ENCODE data around the gene NAMPT.
A peak's percentile ranks its signal among the peaks of the same experiment; 100 is the strongest.
"Not testable (repeated sequence)": the region's sequence is repeated elsewhere in the genome, so short reads cannot be mapped to it uniquely, and the experiment has no call there.

NAMPT gene

DNA sequence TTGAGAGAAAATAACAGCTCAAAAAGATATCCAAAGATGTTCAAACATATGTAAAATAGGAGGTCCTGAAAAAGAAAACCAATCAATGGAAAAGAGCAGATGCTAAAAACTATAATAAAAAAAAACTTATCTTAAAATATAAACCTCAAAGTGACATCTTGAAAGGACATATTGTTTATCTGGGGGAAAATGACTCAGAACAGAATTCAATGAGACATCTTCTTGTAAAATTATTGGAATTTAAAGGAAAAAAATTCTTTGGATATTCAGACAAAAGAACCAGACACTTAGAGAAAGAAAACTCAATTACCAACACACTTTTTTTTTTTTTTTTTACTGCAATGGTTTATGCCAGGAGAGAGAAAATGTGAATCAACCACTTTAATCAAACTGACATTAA is 58.9 kb downstream of the NAMPT start:
- no peak for DNase-seq (ENCODE audit: low spot score)

- no peak for DNase-seq (ENCODE audit: low spot score)
Measured at GRCh38 chr7:106224797-106225196, 60.0 kb downstream of the NAMPT start.

GRCh38 chr7:106223156-106223555 is 61.6 kb downstream of the NAMPT start:
- DNase-seq (ENCODE audit: low spot score): no peak

GRCh38 chr7:106222545-106222944 is 62.2 kb downstream of the NAMPT start:
- DNase-seq (ENCODE audit: low spot score): no peak

DNA sequence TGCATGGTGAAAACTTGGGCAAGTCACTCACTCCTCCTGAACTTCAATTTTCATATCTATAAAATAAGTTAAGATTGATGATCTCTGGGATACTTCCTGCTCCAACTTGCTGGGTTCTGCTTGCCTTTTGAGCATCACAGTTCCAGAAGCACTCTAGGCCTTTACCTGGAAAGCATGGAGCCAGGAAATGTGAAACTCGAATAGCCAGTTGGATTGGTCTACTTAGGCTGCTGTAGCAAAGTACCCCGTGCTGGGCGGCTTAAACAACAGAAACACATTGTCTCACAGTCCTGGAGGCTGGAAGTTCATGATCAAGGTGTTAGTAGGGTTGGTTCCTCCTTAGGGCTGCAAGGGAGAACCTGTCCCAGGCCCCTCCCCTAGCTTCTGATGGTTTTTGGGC is 64.5 kb downstream of the NAMPT start:
- DNase-seq (ENCODE audit: low spot score): no peak

DNA sequence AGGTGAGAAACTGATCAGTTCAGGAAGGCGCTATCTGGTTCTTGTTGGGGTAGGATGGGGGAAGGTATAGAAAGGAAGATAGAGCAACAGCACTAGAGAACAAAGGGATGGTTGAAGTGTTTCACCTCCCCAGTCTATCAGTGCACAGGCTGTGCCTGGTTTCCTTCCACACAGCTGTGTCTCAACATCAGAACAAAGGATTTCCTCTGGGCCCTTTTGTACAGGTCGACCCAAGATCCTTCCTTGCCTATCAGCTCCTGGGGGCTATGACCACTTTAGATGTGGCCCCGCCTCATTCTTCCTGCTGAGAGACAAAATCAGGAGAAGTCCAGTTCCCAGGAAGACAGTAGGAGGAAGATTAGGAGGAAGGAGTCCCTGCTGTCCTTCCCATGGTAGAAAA is 65.6 kb downstream of the NAMPT start:
- DNase-seq (ENCODE audit: low spot score): no peak

DNA sequence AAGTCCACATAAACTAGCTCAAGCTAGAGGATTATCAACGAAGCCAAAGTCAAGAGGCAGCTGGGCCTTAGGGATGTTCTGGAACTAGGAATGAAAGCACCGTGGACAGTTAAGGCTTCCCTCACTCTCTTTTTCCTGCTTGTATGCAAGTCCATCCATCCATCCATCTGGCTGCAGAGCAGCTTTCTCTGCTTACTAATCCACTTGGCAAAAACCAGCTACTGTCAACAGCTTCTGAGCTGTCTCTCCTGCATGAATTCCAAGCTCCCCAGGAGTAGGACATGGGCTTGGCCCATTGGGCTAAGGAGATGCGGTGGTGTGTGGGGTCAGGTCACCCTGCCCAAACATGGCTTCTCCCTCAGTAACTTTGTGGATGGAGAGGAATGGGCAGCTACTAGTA is 66.2 kb downstream of the NAMPT start:
- DNase-seq (ENCODE audit: low spot score): no peak

DNA sequence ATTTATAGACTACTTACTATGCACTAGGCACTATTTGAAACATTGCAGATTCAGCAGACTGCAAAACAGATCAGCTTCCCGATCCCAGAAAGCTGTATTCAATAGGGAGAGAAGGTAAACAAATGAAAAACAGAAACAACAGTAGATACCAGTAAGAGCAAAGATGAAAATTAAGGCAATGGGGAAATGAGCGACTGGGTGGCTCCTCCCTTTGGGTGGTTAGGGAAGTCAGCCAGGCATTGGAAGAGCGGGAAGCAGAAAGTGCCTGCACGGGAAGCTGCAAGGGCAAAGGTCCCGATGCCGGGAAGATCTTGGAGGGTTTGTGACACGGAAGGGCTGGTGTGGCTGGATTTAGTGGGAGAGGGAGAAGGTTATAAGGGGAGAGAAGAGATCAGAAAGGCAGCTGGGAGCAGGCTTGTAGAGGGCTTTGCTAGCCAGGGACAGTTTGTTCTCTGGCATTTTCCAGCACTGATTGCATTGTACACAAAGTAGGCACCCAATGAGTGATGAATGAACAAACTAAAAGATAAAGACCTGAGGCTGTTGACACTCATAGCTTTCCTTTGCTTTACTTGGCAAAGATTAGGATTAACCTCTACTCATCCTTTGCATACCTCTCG is 67.8 kb downstream of the NAMPT start:
- DNase-seq (ENCODE audit: low spot score): no peak

GRCh38 chr7:106216517-106216922 is 68.3 kb downstream of the NAMPT start:
- peak; percentile 88 for DNase-seq (ENCODE audit: low spot score)

DNA sequence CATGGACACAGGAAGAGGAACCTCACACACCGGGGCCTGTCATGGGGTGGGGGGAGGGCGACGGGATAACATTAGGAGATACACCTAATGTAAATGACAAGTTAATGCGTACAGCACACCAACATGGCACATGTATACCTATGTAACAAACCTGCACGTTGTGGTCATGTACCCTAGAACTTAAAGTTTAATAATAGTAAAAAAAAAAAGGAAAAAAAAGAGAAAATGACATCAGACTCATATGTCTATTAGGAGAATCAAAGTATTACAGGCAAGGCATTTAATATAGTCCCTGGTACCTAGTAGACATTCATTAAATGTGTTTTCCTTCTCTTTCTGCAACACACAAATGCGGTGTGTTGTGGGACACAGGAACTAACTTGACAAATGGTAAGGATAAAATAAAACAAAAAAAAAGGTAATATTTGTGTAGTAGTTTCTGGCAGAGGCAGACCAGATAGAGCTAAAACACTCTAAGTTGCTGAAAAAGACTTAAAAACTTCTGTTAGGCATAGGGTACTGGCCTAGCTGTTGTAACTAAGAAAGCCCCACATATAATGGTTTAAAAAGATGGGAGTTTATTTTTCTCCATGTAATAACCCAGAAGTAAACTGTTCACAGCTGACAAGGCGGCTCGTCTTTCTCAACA is 68.8 kb downstream of the NAMPT start:
- no peak for DNase-seq (ENCODE audit: low spot score)

DNA sequence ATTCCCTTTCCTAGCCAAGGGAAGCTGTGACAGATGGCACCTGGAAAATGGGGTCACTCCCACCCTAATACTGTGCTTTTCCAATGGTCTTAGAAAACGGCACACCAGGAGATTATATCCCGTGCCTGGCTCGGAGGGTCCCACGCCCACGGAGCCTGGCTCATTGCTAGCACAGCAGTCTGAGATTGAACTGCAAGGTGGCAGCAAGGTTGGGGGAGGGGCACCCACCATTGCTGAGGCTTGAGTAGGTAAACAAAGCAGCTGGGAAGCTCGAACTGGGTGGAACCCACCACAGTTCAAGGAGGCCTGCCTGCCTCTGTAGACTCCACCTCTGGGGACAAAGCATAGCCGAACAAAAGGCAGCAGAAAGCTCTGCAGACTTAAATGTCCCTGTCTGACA is 75.8 kb downstream of the NAMPT start:
- DNase-seq (ENCODE audit: low spot score): not testable (repeated sequence)

- no peak for DNase-seq (ENCODE audit: low spot score)
Measured at GRCh38 chr7:106206826-106207541, 77.8 kb downstream of the NAMPT start.

DNA sequence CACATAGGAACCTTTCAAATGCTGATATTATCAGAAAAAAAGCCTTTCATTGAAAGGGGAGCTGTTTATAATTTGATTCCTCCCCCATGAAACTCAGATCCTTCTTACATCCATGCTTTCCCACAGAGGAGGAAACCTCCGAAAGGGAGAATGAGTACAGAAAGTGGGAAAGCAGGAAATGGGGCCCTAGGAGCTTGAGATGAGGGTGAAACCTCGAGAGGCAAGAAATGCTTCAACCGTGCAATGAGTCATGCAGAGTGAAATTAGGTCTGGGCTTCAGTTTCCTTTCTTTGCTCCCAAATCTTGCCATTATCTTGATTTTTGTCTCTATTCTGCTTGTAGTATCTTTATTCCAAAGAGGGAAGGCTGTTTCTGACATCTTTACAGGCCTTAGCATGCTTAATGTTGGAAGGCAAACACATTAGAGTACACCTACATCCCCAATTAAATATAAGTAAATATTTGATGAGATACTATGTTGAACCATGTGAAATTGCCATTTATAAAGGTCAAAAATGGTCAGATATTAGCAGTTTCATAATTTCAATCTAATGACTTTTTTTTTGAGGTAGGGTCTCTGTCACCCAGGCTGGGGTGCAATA is 79.1 kb downstream of the NAMPT start:
- DNase-seq (ENCODE audit: low spot score): no peak

DNA sequence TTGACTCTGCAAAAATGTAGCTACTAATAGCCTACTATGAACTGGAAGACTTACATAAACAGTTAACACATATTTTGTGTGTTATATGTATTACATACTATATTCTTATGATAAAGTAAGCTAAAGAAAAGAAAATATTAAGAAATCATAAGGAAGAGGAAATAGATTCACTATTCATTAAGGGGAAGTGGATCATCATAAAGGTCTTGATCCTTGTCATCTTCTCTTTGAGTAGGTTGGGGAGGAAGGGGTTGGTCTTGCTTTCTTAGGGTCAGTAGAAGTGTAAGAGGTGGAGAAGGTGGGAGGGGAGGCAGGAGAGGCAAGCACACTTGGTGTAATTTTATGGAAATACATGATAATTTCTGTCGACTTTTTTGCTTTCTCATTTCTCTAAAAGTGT is 81.3 kb downstream of the NAMPT start:
- DNase-seq (ENCODE audit: low spot score): no peak

DNA sequence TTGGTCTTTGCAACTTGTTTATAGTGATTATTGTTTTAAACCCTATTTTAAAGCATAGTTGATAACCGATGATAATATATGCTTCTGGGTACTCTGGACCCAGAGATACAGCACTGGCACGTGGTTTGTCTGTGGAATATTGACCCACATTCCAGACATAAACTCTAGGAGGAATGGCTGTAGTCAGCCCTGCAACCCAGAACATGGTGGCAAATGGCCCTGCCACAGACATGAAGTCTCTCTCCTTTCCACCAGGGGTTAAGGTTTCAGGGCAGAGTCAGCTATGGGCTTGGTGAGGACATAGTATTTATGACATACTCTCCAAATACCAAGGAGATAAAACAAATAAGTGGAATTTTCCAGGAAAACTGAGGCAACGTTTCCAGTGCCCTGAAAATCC is 83.6 kb downstream of the NAMPT start:
- no peak for DNase-seq (ENCODE audit: low spot score)

GRCh38 chr7:106199813-106200364 is 84.9 kb downstream of the NAMPT start:
- DNase-seq (ENCODE audit: low spot score): no peak

DNA sequence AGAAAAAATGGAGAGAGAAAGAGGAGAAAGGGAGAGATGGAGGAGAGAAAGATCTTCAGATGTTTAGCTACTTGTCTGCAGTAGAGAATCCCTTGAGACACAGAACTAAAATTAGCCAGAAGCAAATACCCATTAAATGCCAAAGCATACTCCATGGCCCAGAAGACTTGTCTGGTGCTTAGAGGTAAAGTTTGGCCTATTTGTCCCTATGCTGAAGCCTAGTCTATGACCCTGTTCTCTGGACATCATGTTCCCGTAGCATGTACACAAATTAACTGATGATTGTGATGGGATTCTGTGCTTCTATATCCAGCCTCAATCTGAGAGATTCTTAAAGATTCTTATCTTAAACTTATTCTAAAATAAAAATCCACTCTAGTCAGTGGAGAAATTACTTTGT is 85.8 kb downstream of the NAMPT start:
- no peak for DNase-seq (ENCODE audit: low spot score)

Measured in COLO829 (cell line).